IMR-90 (cell line): ENCODE results near the gene LINC00632. TPM values are rescaled to one million over a fixed set of nuclear protein-coding genes. Genes with fewer than 3 reads are reported as not detected.

Source experiments
- ATAC-seq: fragments of 200-7000 bp; cut with Tn5 transposase; 2 replicates; pipeline ENCODE4 v1.9.1; 2020; ENCODE audit warnings: low read depth, mild to moderate bottlenecking, moderate library complexity
- BruUV-seq: library from RNA; stranded (reverse); fragments of 400-500 nt; replicated peaks from 2 replicates; lab custom pipeline; 2021; lab: Mats Ljungman, UMichigan
- CTCF ChIA-PET: fragments of 300-600 bp; formaldehyde crosslinking; extraction: SDS; loops from one replicate; lab custom pipeline; 2021; ENCODE audit warnings: antibody characterized with exemption; lab: Yijun Ruan, JAX
- POLR2A ChIA-PET: fragments of 300-600 bp; sonication (Branson Sonifier 250); formaldehyde crosslinking; loops from one replicate; lab custom pipeline; 2022; ENCODE audit warnings: antibody characterized with exemption; ENCODE audit not compliant: unreplicated experiment; lab: Charles Lee
- DNase-seq: peaks from one replicate; pipeline ENCODE4 v3.0.0; 2013
- H2AFZ ChIP-seq: replicated peaks from 2 replicates; pipeline ENCODE3; 2013; ENCODE audit warnings: low read length, mild to moderate bottlenecking; ENCODE audit not compliant: poor library complexity
- H2AK5ac ChIP-seq: 2 replicates; pipeline ENCODE4 v1.6.1; 2013; ENCODE audit warnings: low read depth, low read length, inconsistent platforms
- H2AK9ac ChIP-seq: replicated peaks from 2 replicates; pipeline ENCODE3; 2013; ENCODE audit warnings: mild to moderate bottlenecking, low read depth, low read length, moderate library complexity; ENCODE audit not compliant: poor library complexity
- H2BK120ac ChIP-seq: 2 replicates; pipeline ENCODE4 v1.6.1; 2013; ENCODE audit warnings: low read depth, low read length, inconsistent platforms
- H2BK15ac ChIP-seq: 3 replicates; pipeline ENCODE4 v1.6.1; 2013; ENCODE audit warnings: low read depth, low read length, inconsistent platforms
- H2BK20ac ChIP-seq: 2 replicates; pipeline ENCODE4 v1.6.1; 2013; ENCODE audit warnings: low read depth, mild to moderate bottlenecking, inconsistent platforms, low read length, moderate library complexity
- H2BK5ac ChIP-seq: 2 replicates; pipeline ENCODE4 v1.6.1; 2013; ENCODE audit warnings: mild to moderate bottlenecking, low read depth, low read length, inconsistent platforms; ENCODE audit not compliant: poor library complexity, severe bottlenecking
- H3K14ac ChIP-seq: replicated peaks from 2 replicates; pipeline ENCODE4 v1.6.1; 2013; ENCODE audit warnings: low read depth, low read length, inconsistent platforms
- H3K18ac ChIP-seq: 2 replicates; pipeline ENCODE4 v1.6.1; 2013; ENCODE audit warnings: low read depth, low read length, control low read depth
- H3K23ac ChIP-seq: 2 replicates; pipeline ENCODE4 v1.6.1; 2013; ENCODE audit warnings: low read depth, low read length, inconsistent platforms
- H3K27ac ChIP-seq: 2 replicates; pipeline ENCODE4 v1.5.1; 2013; ENCODE audit warnings: mild to moderate bottlenecking, control low read depth, low read length; ENCODE audit not compliant: insufficient read depth
- H3K27me3 ChIP-seq: 2 replicates; pipeline ENCODE4 v1.6.1; 2013; ENCODE audit warnings: low read length; ENCODE audit not compliant: control insufficient read depth, insufficient read depth
- H3K36me3 ChIP-seq: 2 replicates; pipeline ENCODE4 v1.6.1; 2013; ENCODE audit warnings: low read length, mixed read lengths; ENCODE audit not compliant: control insufficient read depth, insufficient read depth
- H3K4ac ChIP-seq: 2 replicates; pipeline ENCODE4 v1.6.1; 2013; ENCODE audit warnings: low read depth, low read length, inconsistent platforms
- H3K4me1 ChIP-seq: 2 replicates; pipeline ENCODE4 v1.6.1; 2013; ENCODE audit warnings: low read length, mixed read lengths; ENCODE audit not compliant: control insufficient read depth, insufficient read depth
- H3K4me2 ChIP-seq: 2 replicates; pipeline ENCODE4 v1.6.1; 2013; ENCODE audit warnings: low read depth, mild to moderate bottlenecking, control low read depth, low read length, moderate library complexity
- H3K4me3 ChIP-seq: 2 replicates; pipeline ENCODE4 v1.5.1; 2013; ENCODE audit warnings: low read depth, mild to moderate bottlenecking, control low read depth, low read length, moderate library complexity; ENCODE audit not compliant: insufficient read depth
- H3K56ac ChIP-seq: 2 replicates; pipeline ENCODE4 v1.6.1; 2013; ENCODE audit warnings: low read length, inconsistent platforms; ENCODE audit not compliant: insufficient read depth; ENCODE audit errors: extremely low read depth
- H3K79me1 ChIP-seq, 2 experiments: 2 replicates each; pipeline ENCODE4 v1.6.1; 2013; ENCODE audit warnings: low read length in 2 of 2, inconsistent platforms in 1 of 2, low read depth in 1 of 2
- H3K9ac ChIP-seq: 2 replicates; pipeline ENCODE4 v1.6.1; 2013; ENCODE audit warnings: low read depth, low read length, control low read depth
- H3K9me1 ChIP-seq: 2 replicates; pipeline ENCODE4 v1.6.1; 2013; ENCODE audit warnings: low read length, inconsistent platforms; ENCODE audit not compliant: insufficient read depth
- H3K9me3 ChIP-seq: 2 replicates; pipeline ENCODE4 v1.6.1; 2013; ENCODE audit warnings: low read length; ENCODE audit not compliant: control insufficient read depth, insufficient read depth
- H4K20me1 ChIP-seq: 2 replicates; pipeline ENCODE4 v1.6.1; 2013; ENCODE audit warnings: low read length, inconsistent platforms; ENCODE audit not compliant: insufficient read depth
- H4K5ac ChIP-seq: 2 replicates; pipeline ENCODE4 v1.6.1; 2013; ENCODE audit warnings: mild to moderate bottlenecking, low read depth, low read length, control low read depth
- H4K8ac ChIP-seq, 2 experiments: 2 replicates each; pipeline ENCODE4 v1.6.1; 2013; ENCODE audit warnings: low read depth in 2 of 2, low read length in 2 of 2, control low read depth in 1 of 2, inconsistent platforms in 1 of 2
- H4K91ac ChIP-seq: 2 replicates; pipeline ENCODE4 v1.6.1; 2013; ENCODE audit warnings: low read depth, low read length, inconsistent platforms; ENCODE audit not compliant: insufficient read depth
- POLR2A ChIP-seq: IDR thresholded peaks from 2 replicates; pipeline ENCODE4 v1.6.1; 2012; ENCODE audit warnings: mild to moderate bottlenecking, low read depth, low read length
- RAD21 ChIP-seq: IDR thresholded peaks from 2 replicates; pipeline ENCODE4 v1.6.1; 2012; ENCODE audit warnings: low read length, improper control_type of control experiment
- SMC3 ChIP-seq: fragments of 150-350 bp; IDR thresholded peaks from 2 replicates; pipeline ENCODE4 v1.6.1; 2016; ENCODE audit warnings: low read depth, mild to moderate bottlenecking, antibody characterized with exemption, low read length, moderate library complexity
- WGBS, 2 experiments: methylation state at CpG; one replicate each; pipeline versions ENCODE4 v1.1.5 to v1.1.7; 2013; ENCODE audit warnings: missing lambda C conversion rate in 2 of 2; ENCODE audit not compliant: insufficient read length in 1 of 2; ENCODE audit errors: extremely low coverage in 2 of 2; 5-methylcytosine and 5-hydroxymethylcytosine counted together
- dilution Hi-C: fragments of 300-500 bp; cut with HindIII; formaldehyde crosslinking; loops from one replicate; pipeline ENCODE4 v1.14.3; 2018; ENCODE audit warnings: low sequenced_read_pairs; ENCODE audit not compliant: unreplicated experiment
- in situ Hi-C: fragments of 300-500 bp; cut with MboI; formaldehyde crosslinking; loops from 3 replicates; pipeline ENCODE4 v1.14.3; 2019; ENCODE audit warnings: low sequenced_read_pairs, inconsistent platforms, mixed read lengths
- intact Hi-C: fragments of 100-400 bp; cut with micrococcal nuclease; formaldehyde crosslinking; loops from 2 replicates; pipeline ENCODE4 v1.10.0; 2022
- polyA plus RNA-seq, 3 experiments: library from polyadenylated mRNA; depleted of rRNA; stranded (reverse); fragments of >200 nt; gene quantifications; 2 replicates each; pipeline ENCODE4 v1.2.3, GENCODE V29; 2012; ENCODE audit warnings: low replicate concordance in 1 of 3
- total RNA-seq: library from RNA; depleted of rRNA; stranded (reverse); fragments of >200 nt; gene quantifications from 2 replicates; pipeline ENCODE4 v1.2.3, GENCODE V29; 2012
- TF ChIP-seq, protein P1 (sequence below): fragments of 150-350 bp; IDR thresholded peaks from 2 replicates; pipeline ENCODE4 v1.6.1; 2016; ENCODE audit warnings: low read depth, mild to moderate bottlenecking, low read length, moderate library complexity, borderline replicate concordance
- TF ChIP-seq, protein P2 (sequence below): fragments of 150-350 bp; IDR thresholded peaks from 2 replicates; pipeline ENCODE4 v1.6.1; 2017; ENCODE audit warnings: mild to moderate bottlenecking, antibody characterized with exemption, low read length, low read depth
- TF ChIP-seq, protein P3 (sequence below): conservative IDR thresholded peaks from 2 replicates; pipeline ENCODE4 v1.5.1; 2012; ENCODE audit warnings: mild to moderate bottlenecking, low read depth, low read length, improper control_type of control experiment

LINC00632 gene
- total and polyA plus RNA-seq, 2 of the 4 experiments (the other 2 are of a cell fraction): 7.2 to 25.0 TPM

DNA sequence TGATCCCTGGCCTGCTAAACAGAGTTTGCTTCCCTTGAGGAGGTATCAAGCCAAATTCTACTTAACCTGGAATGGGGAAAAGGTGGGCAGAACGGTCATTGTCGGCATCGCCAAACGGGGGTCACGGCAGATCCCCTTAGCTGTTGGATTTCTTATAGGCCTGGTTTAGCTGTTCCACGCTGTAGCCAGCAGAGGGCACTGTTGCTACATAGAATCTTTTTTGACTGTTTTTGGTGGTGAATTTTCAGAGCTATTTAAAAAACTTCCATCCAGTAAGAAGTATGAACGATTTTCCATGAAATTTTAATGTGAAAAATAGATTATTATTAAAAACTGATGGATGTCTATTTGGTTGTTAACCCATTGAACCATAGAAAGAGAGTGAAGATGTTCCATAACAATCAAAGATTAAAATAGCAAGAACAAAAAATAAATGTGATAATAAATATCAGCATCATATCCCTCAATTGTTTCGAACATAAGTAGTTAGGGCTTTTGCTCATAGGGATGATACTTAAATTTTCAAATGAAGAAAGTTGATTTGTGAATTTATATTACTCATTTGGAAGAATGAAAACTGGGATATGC, 56.6 kb downstream of the LINC00632 start:
- Histone ChIP-seq H3K23ac (no peak overlapping the region), H4K8ac (no peak overlapping the region; a peak in 1 of 4 replicates), H3K14ac (peak overlapping the region; percentile 81; the same call in 1 of the 2 replicates), H4K5ac (no peak overlapping the region; the same call in 1 of the 2 replicates), H2AFZ (peak overlapping the region; percentile 84), H3K4me1 (no peaks in the 10 kb centered on the region), H3K27me3 (no peaks in the 10 kb centered on the region), H3K18ac (no peak overlapping the region), H3K9ac (peak overlapping the region; percentile 81), H4K20me1 (peaks cover 8% of the 10 kb centered on the region; the same call in 1 of the 2 replicates), H3K56ac (no peak overlapping the region), H3K27ac (peak overlapping the region; percentile 24; the same call in 1 of the 2 replicates), H2BK15ac (no peak overlapping the region), H2BK5ac (no peak overlapping the region), H2AK5ac (no peak overlapping the region), H3K9me1 (no peaks in the 10 kb centered on the region), H3K36me3 (no peaks in the 10 kb centered on the region), H4K91ac (no peak overlapping the region), H3K4ac (peak overlapping the region; percentile 64; the same call in 1 of the 2 replicates), H2AK9ac (no peak overlapping the region), H3K9me3 (no peaks in the 10 kb centered on the region), H3K79me1 (peaks cover 0 to 9% of the 10 kb centered on the region in 2 experiments; a peak in 1 of 4 replicates), H2BK20ac (no peak overlapping the region), H3K4me3 (peak overlapping the region; percentile 49), H3K4me2 (peak overlapping the region; percentile 77), H2BK120ac (peak overlapping the region; percentile 61; the same call in 1 of the 2 replicates)
- TF ChIP-seq, protein P1, sequence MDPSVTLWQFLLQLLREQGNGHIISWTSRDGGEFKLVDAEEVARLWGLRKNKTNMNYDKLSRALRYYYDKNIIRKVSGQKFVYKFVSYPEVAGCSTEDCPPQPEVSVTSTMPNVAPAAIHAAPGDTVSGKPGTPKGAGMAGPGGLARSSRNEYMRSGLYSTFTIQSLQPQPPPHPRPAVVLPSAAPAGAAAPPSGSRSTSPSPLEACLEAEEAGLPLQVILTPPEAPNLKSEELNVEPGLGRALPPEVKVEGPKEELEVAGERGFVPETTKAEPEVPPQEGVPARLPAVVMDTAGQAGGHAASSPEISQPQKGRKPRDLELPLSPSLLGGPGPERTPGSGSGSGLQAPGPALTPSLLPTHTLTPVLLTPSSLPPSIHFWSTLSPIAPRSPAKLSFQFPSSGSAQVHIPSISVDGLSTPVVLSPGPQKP: no peak
- TF ChIP-seq POLR2A (no peak), RAD21 (peak; percentile 70), SMC3 (peak; percentile 36; the same call in 1 of the 2 replicates)
- TF ChIP-seq, protein P2, sequence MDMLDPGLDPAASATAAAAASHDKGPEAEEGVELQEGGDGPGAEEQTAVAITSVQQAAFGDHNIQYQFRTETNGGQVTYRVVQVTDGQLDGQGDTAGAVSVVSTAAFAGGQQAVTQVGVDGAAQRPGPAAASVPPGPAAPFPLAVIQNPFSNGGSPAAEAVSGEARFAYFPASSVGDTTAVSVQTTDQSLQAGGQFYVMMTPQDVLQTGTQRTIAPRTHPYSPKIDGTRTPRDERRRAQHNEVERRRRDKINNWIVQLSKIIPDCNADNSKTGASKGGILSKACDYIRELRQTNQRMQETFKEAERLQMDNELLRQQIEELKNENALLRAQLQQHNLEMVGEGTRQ: no peak
- TF ChIP-seq, protein P3, sequence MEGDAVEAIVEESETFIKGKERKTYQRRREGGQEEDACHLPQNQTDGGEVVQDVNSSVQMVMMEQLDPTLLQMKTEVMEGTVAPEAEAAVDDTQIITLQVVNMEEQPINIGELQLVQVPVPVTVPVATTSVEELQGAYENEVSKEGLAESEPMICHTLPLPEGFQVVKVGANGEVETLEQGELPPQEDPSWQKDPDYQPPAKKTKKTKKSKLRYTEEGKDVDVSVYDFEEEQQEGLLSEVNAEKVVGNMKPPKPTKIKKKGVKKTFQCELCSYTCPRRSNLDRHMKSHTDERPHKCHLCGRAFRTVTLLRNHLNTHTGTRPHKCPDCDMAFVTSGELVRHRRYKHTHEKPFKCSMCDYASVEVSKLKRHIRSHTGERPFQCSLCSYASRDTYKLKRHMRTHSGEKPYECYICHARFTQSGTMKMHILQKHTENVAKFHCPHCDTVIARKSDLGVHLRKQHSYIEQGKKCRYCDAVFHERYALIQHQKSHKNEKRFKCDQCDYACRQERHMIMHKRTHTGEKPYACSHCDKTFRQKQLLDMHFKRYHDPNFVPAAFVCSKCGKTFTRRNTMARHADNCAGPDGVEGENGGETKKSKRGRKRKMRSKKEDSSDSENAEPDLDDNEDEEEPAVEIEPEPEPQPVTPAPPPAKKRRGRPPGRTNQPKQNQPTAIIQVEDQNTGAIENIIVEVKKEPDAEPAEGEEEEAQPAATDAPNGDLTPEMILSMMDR: peak; percentile 86
- no TSS peak for BruUV-seq
- intact Hi-C loops (no loop called here), dilution Hi-C loops (no loop called here), in situ Hi-C loops (no loop called here)
- CTCF ChIA-PET: interaction anchor here (0.6 to 1.5 kb wide), 7 partner anchors 9 to 251 kb away, joined by 3 to 5 read pairs (median 4); no protein-coding TSS in a partner anchor
- DNase-seq (peak; percentile 66), ATAC-seq (peak; percentile 33; the same call in 1 of the 2 replicates)
- WGBS, 2 experiments: no CpG with 5 or more reads among the region's 8 CpGs
- POLR2A ChIA-PET: no interaction called here
